ENCODE measurements around the gene PTPRN.

PTPRN gene

GRCh38 chr2:219286436-219287115 is 22.6 kb downstream of the PTPRN start:
- no peak for DNase-seq

GRCh38 chr2:219285894-219286425 is 23.2 kb downstream of the PTPRN start:
- DNase-seq: no peak

- no peak for DNase-seq
Observed at GRCh38 chr2:219285373-219285735, 23.8 kb downstream of the PTPRN start.

DNA sequence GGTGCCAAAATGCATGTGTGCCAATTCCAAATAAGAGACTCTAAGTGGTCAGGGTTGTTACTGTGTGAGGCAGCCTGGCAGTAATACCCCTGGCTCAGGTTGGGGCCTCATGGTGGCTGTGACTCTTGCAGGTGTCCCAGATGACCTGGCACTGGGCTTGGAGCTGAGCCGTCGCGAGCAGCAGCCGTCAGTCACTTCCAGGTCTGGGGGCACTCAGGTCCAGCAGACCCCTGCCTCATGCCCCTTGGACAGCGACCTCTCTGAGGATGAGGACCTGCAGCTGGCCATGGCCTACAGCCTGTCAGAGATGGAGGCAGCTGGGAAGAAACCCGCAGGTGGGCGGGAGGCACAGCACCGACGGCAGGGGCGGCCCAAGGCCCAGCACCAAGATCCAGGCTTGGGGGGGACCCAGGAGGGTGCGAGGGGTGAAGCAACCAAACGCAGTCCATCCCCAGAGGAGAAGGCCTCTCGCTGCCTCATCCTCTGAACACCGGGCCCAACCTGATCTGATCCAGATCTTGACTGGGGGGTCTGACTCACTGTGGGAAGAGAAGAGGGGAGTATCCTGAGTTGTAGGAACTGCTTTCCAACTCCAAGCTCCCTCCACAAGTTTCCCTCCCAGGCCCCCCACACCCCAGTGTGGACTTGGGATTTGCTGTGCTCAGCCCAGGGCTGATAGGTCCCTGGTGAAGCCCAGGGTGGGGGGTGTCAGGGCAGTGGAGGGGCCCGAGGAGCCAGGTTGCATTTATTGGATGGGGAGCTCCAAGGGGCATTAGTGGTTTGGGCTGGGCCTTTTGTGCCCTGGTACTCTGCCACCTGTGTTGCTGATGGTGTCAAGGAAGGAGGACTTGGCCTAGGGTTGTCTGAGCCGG is 24.5 kb downstream of the PTPRN start:
- no peak for DNase-seq

- DNase-seq: no peak
Observed at GRCh38 chr2:219282943-219283581, 26.1 kb downstream of the PTPRN start.

DNA sequence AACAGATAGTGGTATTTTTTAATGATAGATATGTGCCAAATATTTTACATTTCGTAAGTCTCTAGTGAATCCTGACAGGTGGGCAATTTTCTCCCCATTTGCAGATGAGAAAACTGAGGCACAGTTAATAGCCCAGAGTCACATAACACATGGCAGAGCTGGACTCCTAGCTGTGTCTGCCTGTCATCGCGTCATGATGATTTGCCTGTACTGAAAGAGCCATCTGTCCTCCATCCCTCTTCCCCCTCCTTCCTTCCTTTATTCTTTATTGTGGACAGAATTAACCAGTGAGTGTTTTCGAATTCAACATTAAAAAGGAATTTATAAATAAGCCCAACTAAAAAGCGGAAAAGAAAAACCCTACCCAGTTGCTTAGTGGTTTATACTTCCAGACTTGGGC is 26.8 kb downstream of the PTPRN start:
- DNase-seq: no peak

DNA sequence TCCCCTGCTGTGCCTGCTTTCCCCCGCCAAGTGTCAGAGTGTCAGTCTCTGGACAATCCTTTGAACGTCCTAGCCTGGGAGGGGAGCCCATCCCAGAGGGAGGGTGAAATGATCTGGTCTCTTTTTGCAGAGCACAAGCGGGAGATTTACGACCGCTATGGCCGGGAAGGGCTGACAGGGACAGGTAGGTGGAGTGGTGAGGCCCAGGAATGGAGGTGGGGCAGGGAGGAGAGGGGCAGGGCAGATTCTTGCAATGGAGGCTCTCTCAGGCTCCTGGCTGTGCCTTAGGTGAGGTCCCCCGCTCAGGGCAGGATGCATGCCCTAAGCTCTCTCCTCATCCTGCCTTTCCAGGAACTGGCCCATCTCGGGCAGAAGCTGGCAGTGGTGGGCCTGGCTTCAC is 27.6 kb downstream of the PTPRN start:
- no peak for DNase-seq

DNA sequence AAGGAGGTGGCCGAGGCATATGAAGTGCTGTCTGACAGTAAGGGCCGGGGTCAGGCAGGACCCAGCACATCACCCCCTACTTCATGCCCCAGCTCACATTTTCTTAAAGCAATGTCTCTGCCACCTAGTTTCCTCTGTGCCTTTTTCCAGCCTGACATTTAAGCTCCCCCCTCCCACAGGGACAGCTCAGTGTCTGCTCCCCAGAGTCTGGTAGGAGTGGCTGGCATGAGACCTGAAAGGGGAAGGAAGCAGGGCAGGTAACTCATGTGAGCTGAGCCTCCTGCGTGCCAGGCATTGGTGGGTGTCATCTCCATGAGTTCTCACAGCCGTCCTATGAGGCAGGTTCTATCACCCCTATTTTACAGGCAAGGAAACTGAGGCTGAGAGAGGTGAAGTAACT is 28.6 kb downstream of the PTPRN start:
- no peak for DNase-seq

DNA sequence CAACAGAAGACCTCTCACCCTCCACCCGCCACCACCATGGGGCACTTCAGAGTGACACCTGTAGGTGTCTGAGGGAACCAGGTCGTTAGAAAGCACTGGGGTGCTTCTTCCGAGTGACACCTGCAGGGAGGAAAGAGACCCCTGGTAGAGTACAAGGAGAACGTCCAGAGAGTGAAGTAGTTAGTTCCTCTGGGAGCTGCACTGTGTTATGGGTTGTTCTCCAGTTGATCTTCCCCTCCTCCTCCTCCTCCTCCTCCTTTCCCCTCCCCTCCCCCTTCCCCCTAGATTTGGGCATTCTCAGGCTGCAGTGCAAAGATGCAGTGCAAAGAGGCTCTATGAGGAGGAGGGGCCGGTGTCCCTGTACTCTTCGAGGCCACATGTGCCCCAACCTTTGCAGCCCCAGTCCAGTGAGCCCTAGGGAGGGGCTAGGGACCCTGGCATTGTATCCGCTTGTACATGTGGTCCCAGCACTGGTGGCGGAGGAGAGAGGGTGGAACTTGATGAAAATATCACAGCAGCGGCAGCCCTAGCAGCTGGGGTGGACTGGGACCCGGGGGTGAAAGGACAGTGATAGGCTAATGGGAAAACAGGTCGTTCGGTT is 29.2 kb downstream of the PTPRN start:
- DNase-seq: no peak

GRCh38 chr2:219279151-219279915 is 29.9 kb downstream of the PTPRN start, which contains the start of gene DNAJB2:
Gene DNAJB2 (plus strand): TSS chr2:219279366. CDS start chr2:219279834, 468 bp downstream.
- DNase-seq: peak; percentile 99

DNA sequence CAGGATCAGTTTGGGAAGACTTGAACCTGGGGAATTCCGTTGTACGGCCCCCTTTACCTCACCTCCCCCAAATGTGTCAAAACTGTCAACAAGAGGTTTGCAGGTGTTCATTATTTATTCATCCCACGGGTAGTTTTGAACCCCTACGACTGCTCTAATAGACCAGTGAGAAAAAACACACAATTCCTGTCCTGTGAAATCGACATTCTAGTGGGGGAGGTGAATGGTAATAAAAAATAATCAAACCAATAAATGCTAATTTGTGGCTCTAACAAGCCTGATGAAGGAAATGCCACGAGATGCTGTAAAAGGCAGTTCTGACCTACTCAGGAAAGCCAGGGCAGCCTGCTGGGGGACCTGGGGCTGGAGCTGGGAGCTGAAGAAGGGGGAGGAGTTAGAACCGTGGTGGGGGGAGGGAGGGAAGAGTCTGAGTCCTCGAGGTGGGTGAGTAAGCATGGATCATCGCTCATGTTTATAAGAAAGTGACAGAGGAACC is 30.5 kb downstream of the PTPRN start:
- no peak for DNase-seq

DNA sequence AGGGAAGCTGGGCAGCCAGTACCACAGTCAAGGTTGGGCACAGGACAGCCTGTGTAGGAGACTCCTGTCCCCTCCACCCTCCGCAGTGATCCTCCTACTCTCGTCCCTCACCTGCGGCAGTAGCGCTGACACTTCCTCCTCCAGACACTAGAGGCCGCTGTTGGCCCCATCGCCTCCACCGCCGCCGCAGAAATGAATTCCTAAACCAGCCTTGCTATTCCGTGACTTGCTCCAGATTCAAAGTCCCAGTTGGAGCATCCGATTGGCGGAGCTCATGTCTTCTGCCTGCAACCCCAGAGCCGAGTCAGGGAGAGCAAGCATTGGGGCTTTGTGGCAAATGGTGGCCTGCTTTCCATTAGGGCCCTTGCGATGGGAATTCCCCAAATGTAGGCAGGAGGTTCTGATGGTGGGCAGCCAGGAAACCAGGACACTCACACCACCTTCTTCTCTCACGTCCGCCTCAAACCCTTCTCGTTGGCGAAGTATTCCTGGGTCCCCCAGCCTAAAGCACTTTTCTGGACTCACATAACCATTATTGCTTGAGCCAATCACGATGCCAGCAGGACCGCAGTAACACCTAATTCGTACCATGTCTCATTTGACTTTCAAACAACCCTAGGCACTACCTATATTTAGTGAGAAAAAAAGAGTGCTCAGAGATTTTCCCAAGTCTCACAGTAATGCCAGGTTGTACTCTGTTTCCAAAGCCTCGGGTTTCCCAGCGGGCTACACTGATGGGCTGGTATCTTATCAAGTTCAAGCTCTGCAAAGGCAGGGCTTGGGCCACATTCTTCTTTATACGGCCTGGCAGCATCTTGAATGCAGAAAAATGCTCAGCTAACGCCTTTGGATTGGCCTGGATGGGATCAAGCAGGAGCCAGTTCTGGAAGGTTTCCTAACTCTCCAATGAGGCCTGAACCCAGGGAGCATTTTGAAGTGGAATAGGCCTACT is 31.2 kb downstream of the PTPRN start:
- DNase-seq: peak; percentile 79

- DNase-seq: no peak
Observed at GRCh38 chr2:219274361-219274921, 34.8 kb downstream of the PTPRN start.

DNA sequence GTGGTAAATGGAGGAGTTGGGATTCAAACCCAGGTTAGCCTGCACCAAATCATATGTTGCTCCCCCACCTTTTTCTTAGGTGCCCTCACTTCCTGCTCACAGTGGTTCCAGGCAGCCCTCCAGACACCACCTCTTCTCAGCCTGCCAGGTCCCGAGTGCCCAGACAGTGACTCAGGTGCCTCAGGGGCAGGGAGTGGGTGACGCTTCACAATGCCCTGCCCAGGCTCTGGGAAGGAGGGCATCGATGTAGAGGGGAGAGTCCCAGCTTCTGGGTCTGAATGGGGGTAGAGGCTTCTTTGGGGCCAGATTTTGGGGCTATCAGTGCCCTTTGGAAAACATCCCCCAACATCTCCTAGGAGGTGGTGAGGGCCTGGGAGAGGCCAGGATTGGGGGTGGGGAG is 35.3 kb downstream of the PTPRN start:
- DNase-seq: no peak

DNA sequence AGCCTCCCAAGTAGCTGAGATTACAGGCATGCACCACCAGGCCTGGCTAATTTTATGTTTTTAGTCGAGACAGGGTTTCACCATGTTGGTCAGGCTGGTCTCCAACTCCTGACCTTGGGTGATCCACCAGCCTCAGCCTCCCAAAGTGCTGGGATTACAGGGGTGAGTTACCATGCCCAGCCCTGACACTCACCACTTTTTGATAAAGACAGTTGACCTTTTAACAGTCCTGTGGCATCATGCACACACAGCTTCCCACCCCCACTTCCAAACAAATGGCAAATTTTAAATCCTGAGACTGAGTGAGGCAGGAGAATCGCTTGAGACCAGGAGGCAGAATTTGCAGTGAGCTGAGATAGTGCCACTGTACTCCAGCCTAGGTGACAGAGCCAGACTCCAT is 36.2 kb downstream of the PTPRN start:
- DNase-seq: no peak

- no peak for DNase-seq
Observed at GRCh38 chr2:219272356-219272755, 36.8 kb downstream of the PTPRN start.

- DNase-seq: no peak
Observed at GRCh38 chr2:219271021-219271420, 38.2 kb downstream of the PTPRN start.

DNA sequence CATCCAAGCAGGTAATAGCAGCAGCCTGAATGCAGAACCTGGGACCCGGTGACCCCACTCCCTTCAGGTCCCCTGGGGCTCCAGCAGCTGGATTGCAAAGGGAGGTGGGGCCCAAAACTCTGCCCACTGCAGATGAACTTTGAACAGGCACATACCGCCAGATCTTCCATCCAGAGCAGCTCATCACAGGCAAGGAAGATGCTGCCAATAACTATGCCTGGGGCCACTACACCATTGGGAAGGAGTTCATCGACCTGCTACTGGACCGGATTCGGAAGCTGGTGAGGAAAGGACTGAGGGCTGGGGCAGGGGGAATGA is 39.2 kb downstream of the PTPRN start:
- no peak for DNase-seq

GRCh38 chr2:219269362-219270054 is 39.7 kb downstream of the PTPRN start:
- DNase-seq: no peak

DNA sequence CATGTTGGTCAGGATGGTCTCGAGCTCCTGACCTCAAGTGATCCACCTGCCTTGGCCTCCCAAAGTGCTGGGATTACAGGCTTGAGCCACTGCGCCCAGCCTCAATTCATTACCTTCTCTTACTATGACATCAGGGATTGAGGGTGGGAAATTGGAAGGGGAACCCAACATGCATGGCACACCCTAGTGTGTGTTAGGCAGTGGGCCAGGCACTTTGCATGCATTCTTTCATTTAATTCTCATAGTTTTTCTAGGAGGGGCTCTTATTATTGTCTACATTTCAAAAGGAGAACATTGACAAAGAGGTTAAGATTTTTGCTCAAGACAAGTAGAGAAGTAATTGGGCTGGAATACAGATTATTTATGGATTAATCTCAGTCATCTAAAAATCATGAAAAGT is 40.9 kb downstream of the PTPRN start:
- DNase-seq: no peak

Measured in activated CD4-positive, alpha-beta T cell treated with anti-CD3 and anti-CD28 coated beads, Interleukin-10, Interleukin-2, amounts not matched to agents 100 ng/mL and 50 ng/mL, durations not matched to agents 16 hours and 8 hours (primary cell).